ENCODE results near the gene TIRAP. TPM values are rescaled to one million over a fixed set of nuclear protein-coding genes. Genes with fewer than 3 reads are reported as not detected.
"Not testable (repeated sequence)": the region's sequence is repeated elsewhere in the genome, so short reads cannot be mapped to it uniquely, and the experiment has no call there.

The TIRAP gene
- total and polyA plus RNA-seq, 5 donors, result 5.8 to 9.7 (median 9.5) TPM

DNA sequence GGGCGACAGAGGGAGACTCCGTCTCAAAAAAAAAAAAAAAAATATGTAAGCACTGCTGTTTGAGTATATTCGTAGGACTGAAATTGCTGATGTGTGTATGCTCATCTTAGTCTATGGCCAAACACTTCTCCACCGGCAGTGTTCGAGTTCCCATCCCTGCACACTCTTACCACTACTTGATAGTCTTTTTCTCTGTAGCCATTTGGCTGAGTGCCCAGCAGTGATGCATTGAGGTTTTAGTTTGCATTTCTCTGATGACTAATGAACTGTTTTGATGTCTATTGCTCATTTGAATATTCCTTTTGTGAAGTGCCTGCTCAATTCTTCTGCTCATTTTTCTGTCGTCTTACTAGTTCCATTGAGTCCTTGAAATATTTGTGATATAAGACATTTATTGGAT is 1.9 kb downstream of the TIRAP start:
- H3K4me3 ChIP-seq (ENCODE audit: low read length), result no peak overlapping the region
- H3K9me3 ChIP-seq (ENCODE audit: control insufficient read depth, low read length), result no peaks in the 10 kb centered on the region
- no peaks in the 10 kb centered on the region for H3K27me3 ChIP-seq (ENCODE audit: control insufficient read depth, insufficient read depth)
- no peak overlapping the region for H3K27ac ChIP-seq (ENCODE audit: low read length)
- ATAC-seq, result no peak
- WGBS, result 58% methylated on average over 6 of the region's 6 CpGs
- intact Hi-C loops (cut with DNase I), result no loop called here
- peaks cover 4% of the 10 kb centered on the region for H3K4me1 ChIP-seq (ENCODE audit: control insufficient read depth, insufficient read depth, low read length)
- peak; percentile 55 to 69 (median 67) for DNase-seq

DNA sequence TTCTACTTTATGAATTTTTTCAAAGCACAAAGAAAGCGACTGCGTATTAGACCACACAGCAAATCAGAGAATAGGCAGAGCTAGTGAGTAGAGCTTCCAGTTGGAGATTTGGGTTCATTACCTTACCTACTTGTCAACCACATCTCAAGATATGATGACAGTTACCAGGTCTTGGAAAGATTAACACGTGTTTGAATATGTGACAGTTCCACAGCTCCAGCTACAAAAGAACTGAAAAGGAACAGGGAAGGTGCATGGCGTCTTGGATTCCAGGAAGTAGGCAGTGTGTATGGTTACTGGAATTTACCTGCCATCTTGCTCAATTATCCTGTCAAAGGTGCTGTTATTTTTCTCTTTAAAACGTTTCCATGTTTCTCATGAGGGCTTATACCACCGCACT is 5.3 kb downstream of the TIRAP start:
- DNase-seq (no peak), ATAC-seq (no peak)
- Histone ChIP-seq H3K27ac (ENCODE audit: low read length) (no peak overlapping the region), H3K4me1 (ENCODE audit: control insufficient read depth, insufficient read depth, low read length) (peaks cover 2% of the 10 kb centered on the region), H3K27me3 (ENCODE audit: control insufficient read depth, insufficient read depth) (no peaks in the 10 kb centered on the region), H3K4me3 (ENCODE audit: low read length) (no peak overlapping the region), H3K9me3 (ENCODE audit: control insufficient read depth, low read length) (no peaks in the 10 kb centered on the region)
- 85% methylated on average over 6 of the region's 6 CpGs for WGBS
- intact Hi-C loops (cut with DNase I), result no loop called here

DNA sequence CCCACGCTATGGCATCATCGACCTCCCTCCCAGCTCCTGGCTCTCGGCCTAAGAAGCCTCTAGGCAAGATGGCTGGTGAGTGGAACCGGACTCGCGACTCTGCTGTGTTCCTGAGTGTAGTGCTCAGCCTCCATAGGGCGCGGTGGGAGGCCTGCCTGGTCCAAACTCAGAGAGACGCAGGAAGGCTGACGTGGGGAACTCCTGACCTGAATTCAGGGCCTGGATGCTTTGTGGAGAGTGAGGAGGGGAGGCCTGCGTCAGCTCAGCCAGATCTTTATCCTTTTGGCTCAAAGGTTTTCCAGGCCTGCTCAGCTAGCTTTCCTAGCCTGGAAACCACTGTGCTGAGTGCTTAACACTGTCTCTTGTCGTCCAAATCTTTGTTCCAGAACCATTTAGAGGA is 8.0 kb downstream of the TIRAP start:
- H3K9me3 ChIP-seq (ENCODE audit: control insufficient read depth, low read length), result no peaks in the 10 kb centered on the region
- no peak overlapping the region for H3K4me3 ChIP-seq (ENCODE audit: low read length)
- intact Hi-C loops (cut with DNase I), result no loop called here
- no peaks in the 10 kb centered on the region for H3K4me1 ChIP-seq (ENCODE audit: control insufficient read depth, insufficient read depth, low read length)
- H3K27ac ChIP-seq (ENCODE audit: low read length), result no peak overlapping the region
- WGBS, result 78% methylated on average over 12 of the region's 12 CpGs
- no peaks in the 10 kb centered on the region for H3K27me3 ChIP-seq (ENCODE audit: control insufficient read depth, insufficient read depth)
- ATAC-seq (peak; percentile 7 to 14), DNase-seq (peak in 1 of 3 donors; percentile 51)

DNA sequence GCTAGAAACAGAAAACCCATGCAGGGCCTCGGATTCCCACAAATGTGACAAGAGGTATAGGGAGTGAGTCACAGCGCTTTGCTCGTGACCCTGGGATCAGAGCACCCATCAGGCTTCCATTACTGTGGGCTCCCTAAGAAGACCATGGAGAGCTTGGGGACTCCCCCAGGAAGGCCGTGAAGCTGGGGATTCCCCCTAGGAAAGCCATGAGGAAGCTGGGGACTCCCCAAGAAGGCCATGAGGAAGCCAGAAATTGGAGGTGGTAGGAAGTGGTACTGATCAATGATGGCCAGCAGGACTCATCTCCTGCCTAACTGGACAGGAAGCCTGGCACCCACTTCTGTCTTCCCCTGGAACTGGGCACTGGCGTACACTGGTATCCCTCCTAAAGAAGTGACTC is 10.8 kb downstream of the TIRAP start:
- WGBS, result 81% methylated on average over 5 of the region's 5 CpGs
- ATAC-seq (no peak), DNase-seq (peak in 1 of 3 donors; percentile 27)
- intact Hi-C loops (cut with DNase I), result no loop called here
- no peak overlapping the region for H3K4me3 ChIP-seq (ENCODE audit: low read length)
- no peaks in the 10 kb centered on the region for H3K4me1 ChIP-seq (ENCODE audit: control insufficient read depth, insufficient read depth, low read length)
- no peaks in the 10 kb centered on the region for H3K27me3 ChIP-seq (ENCODE audit: control insufficient read depth, insufficient read depth)
- H3K9me3 ChIP-seq (ENCODE audit: control insufficient read depth, low read length), result no peaks in the 10 kb centered on the region
- H3K27ac ChIP-seq (ENCODE audit: low read length), result no peak overlapping the region

DNA sequence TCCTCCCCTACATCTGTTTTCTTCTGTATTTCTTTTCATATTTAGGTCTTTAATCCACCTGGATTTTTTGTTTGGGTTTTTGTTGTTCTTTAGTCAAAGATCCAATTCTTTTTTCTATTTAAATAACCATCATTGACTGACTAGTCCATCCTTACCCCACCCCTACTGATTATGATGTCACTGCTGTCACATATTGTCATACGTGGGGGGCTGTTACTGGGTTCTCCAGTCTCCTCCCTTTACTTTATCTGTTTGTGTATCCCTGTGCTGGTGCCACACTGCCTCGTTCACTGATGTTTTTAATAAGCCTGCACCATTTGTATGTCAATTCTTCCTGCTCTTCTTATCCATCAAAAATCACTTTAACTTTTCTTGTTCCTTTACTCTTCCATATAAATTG is 14.1 kb downstream of the TIRAP start:
- H3K27ac ChIP-seq (ENCODE audit: low read length), result no peak overlapping the region
- no peaks in the 10 kb centered on the region for H3K4me1 ChIP-seq (ENCODE audit: control insufficient read depth, insufficient read depth, low read length)
- WGBS, result 40% methylated on average over 2 of the region's 2 CpGs
- no peaks in the 10 kb centered on the region for H3K9me3 ChIP-seq (ENCODE audit: control insufficient read depth, low read length)
- no peak overlapping the region for H3K4me3 ChIP-seq (ENCODE audit: low read length)
- DNase-seq (no peak), ATAC-seq (no peak)
- no peaks in the 10 kb centered on the region for H3K27me3 ChIP-seq (ENCODE audit: control insufficient read depth, insufficient read depth)
- intact Hi-C loops (cut with DNase I), result no loop called here

DNA sequence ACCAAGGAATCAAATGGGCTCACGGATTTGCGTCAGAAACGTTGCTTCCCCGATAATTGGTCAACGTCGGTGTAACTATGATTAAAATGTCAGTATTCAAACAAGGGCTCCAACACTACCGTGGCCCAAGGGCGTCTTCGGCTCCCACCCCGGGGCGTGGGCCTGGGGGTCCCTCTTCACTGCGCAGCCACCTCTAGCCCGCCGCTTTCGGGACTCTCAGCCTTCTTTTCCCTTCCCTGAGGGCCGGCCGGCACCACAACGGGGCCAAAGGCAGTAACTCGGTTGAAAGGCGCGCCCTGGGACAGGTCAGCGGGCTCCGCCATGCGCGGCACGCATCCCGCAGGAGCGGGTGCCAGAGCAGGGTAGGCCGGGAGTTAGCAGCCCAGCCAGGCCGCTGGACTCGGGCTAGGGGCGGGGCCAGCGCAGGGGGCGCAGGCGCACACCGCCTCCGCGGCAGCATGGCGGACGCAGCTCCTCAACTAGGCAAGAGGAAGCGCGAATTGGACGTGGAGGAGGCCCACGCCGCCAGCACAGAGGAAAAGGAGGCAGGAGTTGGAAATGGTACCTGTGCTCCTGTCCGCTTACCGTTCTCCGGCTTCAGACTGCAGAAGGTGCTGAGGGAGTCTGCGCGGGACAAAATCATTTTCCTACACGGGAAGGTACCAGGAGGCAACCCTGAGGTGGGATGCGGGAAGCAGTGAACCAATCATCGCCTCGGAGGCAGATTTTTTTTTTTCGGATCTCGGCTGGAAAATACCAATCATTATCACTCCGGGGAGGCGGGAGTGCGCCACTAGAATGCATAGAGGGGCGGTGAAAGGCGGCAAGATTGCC is 20.9 kb downstream of the TIRAP start, which contains the start of gene DCPS:
Gene DCPS, plus strand, starts transcription at position 438 of the 834 bp plus-strand sequence. Its CDS starts 21 bp downstream, at position 459.
- Histone ChIP-seq H3K9me3 (ENCODE audit: control insufficient read depth, low read length) (no peaks in the 10 kb centered on the region), H3K27me3 (ENCODE audit: control insufficient read depth, insufficient read depth) (no peaks in the 10 kb centered on the region), H3K27ac (ENCODE audit: low read length) (peak within 1 kb of the TSS; percentile 91), H3K4me3 (ENCODE audit: low read length) (peak within 1 kb of the TSS; percentile 69), H3K4me1 (ENCODE audit: control insufficient read depth, insufficient read depth, low read length) (no peaks in the 10 kb centered on the region)
- peak; percentile 99 for ATAC-seq
- peak; percentile 92 to 97 (median 97) for DNase-seq
- intact Hi-C loops (cut with DNase I), result no loop called here
- WGBS, result 1% methylated on average over 61 of the region's 61 CpGs

DNA sequence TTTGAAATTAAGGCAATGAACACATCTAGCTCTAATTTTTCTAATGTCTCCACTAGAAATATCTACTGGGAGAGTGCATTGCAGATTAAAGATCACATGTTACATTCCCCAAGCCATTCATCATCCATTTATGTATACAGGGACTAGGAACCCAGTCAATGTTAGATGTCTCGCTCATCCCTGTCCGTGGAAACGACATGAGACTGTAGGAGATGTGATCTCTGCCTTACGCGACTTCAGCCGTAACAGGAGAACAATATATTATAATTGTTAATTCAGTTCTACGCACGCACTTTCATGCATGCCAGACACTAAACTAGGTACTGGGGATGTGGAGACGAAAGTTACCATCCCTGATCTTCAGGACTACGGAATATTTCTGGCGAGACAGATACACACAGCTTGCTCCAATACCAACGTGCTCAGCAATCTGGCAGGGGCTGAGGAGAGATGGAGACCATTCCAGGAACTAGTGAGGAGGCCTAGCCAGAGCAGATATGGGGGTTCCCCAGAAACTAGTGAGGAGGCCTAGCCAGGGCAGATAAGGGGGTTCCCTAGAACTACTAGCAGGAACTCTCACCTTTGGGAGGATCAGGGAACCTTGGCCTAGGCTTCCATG is 21.7 kb downstream of the TIRAP start:
- H3K9me3 ChIP-seq (ENCODE audit: control insufficient read depth, low read length), result no peaks in the 10 kb centered on the region
- H3K27ac ChIP-seq (ENCODE audit: low read length), result no peak overlapping the region
- WGBS, result 33% methylated on average over 12 of the region's 12 CpGs
- intact Hi-C loops (cut with DNase I), result no loop called here
- DNase-seq (no peak), ATAC-seq (peak; percentile 3 to 14)
- no peaks in the 10 kb centered on the region for H3K27me3 ChIP-seq (ENCODE audit: control insufficient read depth, insufficient read depth)
- H3K4me1 ChIP-seq (ENCODE audit: control insufficient read depth, insufficient read depth, low read length), result no peaks in the 10 kb centered on the region
- peak overlapping the region; percentile 69 for H3K4me3 ChIP-seq (ENCODE audit: low read length)

DNA sequence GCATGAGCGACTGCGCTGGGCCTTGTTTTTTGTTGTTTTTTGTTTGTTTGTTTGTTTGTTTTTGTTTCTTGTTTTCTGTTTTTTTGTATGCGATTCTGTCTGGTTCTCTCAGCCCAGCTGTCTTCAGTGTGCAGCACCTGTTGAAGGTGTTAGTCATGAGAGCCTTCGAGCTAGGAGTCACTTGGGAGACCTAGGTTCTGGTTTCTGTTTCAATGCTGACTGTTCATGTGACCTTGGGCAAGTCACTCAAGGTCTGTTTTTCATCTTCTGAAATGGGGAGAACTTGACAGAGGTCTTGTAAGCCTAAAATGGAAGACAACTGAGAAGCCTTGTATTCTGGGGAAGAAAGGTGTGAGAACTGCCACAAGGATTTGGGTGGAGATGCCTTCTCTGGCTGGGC is 22.8 kb downstream of the TIRAP start:
- WGBS, result 95% methylated on average over 4 of the region's 4 CpGs
- Histone ChIP-seq H3K4me3 (ENCODE audit: low read length) (no peak overlapping the region), H3K4me1 (ENCODE audit: control insufficient read depth, insufficient read depth, low read length) (peaks cover 2% of the 10 kb centered on the region), H3K9me3 (ENCODE audit: control insufficient read depth, low read length) (no peaks in the 10 kb centered on the region), H3K27me3 (ENCODE audit: control insufficient read depth, insufficient read depth) (no peaks in the 10 kb centered on the region), H3K27ac (ENCODE audit: low read length) (no peak overlapping the region)
- ATAC-seq (no peak), DNase-seq (no peak)
- intact Hi-C loops (cut with DNase I), result no loop called here

DNA sequence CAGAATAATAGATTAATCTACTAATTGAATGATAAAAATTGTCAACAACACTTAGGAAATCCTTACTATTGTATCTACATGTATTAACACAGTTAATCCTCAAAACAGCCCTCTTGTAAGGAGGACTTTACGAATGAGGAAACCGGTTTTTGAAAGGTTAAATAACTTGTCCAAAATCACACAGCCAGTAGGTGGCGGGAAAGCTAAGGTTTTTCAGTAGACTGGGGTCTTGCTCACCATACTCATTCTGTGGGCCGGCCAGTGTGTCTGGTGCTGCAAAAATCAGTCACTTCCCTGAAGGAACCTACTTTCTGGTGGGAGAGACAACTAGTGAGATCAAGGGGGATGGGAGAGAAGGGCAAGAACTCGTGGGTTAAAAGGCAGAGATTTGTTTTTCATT is 24.8 kb downstream of the TIRAP start:
- peaks cover 4% of the 10 kb centered on the region for H3K4me1 ChIP-seq (ENCODE audit: control insufficient read depth, insufficient read depth, low read length)

DNA sequence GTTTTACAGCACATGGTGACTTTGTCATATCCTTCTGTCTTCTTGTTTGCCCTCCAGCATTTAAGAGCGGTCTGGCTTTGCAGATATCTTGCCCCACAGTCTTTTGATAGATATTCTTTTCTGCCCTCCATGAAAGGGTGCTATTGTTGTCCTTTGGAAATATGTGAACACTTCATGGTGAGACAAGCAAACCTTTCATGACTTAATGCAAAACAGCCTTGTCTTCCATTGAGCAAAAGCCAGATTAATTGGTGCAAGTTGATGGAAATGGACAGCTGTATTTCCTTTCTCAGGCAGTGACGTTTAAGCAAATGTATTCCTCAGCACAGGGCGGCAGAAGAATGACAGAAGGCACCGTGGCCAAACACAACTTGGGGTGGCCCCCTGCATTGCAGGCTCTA is 25.4 kb downstream of the TIRAP start:
- WGBS, result 72% methylated on average over 4 of the region's 4 CpGs
- peaks cover 4% of the 10 kb centered on the region for H3K4me1 ChIP-seq (ENCODE audit: control insufficient read depth, insufficient read depth, low read length)
- H3K4me3 ChIP-seq (ENCODE audit: low read length), result no peak overlapping the region
- no peak for DNase-seq
- intact Hi-C loops (cut with DNase I), result loop anchor here in 1 of 4 donors (2.0 kb wide), 1 partner anchor 173 kb away; no protein-coding TSS in a partner anchor
- no peak for ATAC-seq
- H3K9me3 ChIP-seq (ENCODE audit: control insufficient read depth, low read length), result no peaks in the 10 kb centered on the region
- H3K27ac ChIP-seq (ENCODE audit: low read length), result no peak overlapping the region
- H3K27me3 ChIP-seq (ENCODE audit: control insufficient read depth, insufficient read depth), result no peaks in the 10 kb centered on the region

More for the DNA sequence above, 24.8 kb downstream of the TIRAP start:
- H3K27me3 ChIP-seq (ENCODE audit: control insufficient read depth, insufficient read depth), result no peaks in the 10 kb centered on the region
- no peak for ATAC-seq
- no peak overlapping the region for H3K4me3 ChIP-seq (ENCODE audit: low read length)
- DNase-seq, result no peak
- intact Hi-C loops (cut with DNase I), result loop anchor here in 1 of 4 donors (2.0 kb wide), 1 partner anchor 173 kb away; no protein-coding TSS in a partner anchor
- no peaks in the 10 kb centered on the region for H3K9me3 ChIP-seq (ENCODE audit: control insufficient read depth, low read length)
- H3K27ac ChIP-seq (ENCODE audit: low read length), result no peak overlapping the region
- WGBS, result 32% methylated on average over 5 of the region's 5 CpGs

DNA sequence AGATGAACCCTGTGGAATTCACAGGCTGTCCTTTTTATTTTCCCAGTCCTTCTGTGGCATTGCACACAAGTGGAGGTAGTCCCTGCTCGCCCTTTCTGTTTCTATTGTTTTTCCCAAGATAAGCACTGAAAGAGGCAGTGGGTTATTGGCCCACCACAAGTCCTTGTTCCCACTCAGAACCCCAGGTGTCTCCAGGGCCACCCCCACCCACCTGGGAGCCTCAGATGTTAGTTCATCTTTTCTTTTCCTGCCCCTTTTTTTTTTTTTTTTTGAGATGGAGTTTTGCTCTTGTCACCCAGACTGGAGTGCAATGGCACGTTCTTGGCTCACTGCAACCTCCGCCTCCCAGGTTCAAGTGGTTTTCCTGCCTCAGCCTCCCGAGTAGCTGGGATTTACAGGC is 25.9 kb downstream of the TIRAP start:
- H3K27ac ChIP-seq (ENCODE audit: low read length); H3K27me3 ChIP-seq (ENCODE audit: control insufficient read depth, insufficient read depth); DNase-seq; ATAC-seq; H3K9me3 ChIP-seq (ENCODE audit: control insufficient read depth, low read length); H3K4me1 ChIP-seq (ENCODE audit: control insufficient read depth, insufficient read depth, low read length); H3K4me3 ChIP-seq (ENCODE audit: low read length): not testable (repeated sequence)
- WGBS, result 88% methylated on average over 4 of the region's 4 CpGs
- intact Hi-C loops (cut with DNase I), result loop anchor here in 1 of 4 donors (2.0 kb wide), 1 partner anchor 172 kb away; no protein-coding TSS in a partner anchor

All from right cardiac atrium (tissue), 5 donors.